Endothelial cell of umbilical vein (primary cell): Measurements from ENCODE around the gene MRGPRF. TPM values are rescaled to one million over a fixed set of nuclear protein-coding genes. Genes with fewer than 3 reads are reported as not detected.

Experiments used
- BruUV-seq: library from RNA; stranded (reverse); fragments of 400-500 nt; replicated peaks from 2 replicates; lab custom pipeline; 2021; lab: Mats Ljungman, UMichigan
- CTCF ChIA-PET: fragments of 300-600, 350-600 bp; sonication (Branson Sonifier 250); formaldehyde crosslinking; loops from one replicate; lab custom pipeline; 2021; ENCODE audit warnings: antibody characterized with exemption, inconsistent platforms; lab: Charles Lee
- POLR2A ChIA-PET: fragments of 300-600, 350-600 bp; sonication (Branson Sonifier 250); formaldehyde crosslinking; loops from one replicate; lab custom pipeline; 2021; ENCODE audit warnings: antibody characterized with exemption, inconsistent platforms; lab: Charles Lee
- DNase-seq: peaks from one replicate; pipeline ENCODE4 v3.0.0-alpha.2; 2011; ENCODE audit warnings: low read depth, low spot score
- FAIRE-seq: peaks from 2 replicates; lab custom pipeline; 2011; peaks lifted over from hg19 to GRCh38; lab: Jason Lieb, UNC
- H2AFZ ChIP-seq: 2 replicates; pipeline ENCODE4 v1.6.0; 2012; ENCODE audit warnings: low read depth, low read length, control low read depth, inconsistent platforms
- H3K27ac ChIP-seq: 2 replicates; pipeline ENCODE4 v1.5.1; 2011; ENCODE audit warnings: low read depth, mild to moderate bottlenecking, control low read depth, low read length, moderate library complexity; ENCODE audit not compliant: insufficient read depth
- H3K27me3 ChIP-seq, 2 experiments: 2 replicates each; pipeline versions ENCODE4 v1.6.0 to v1.6.1; 2011; ENCODE audit warnings: low read length in 2 of 2, mixed read lengths in 1 of 2; ENCODE audit not compliant: control insufficient read depth in 2 of 2, insufficient read depth in 2 of 2
- H3K36me3 ChIP-seq, 2 experiments: 2 replicates in 1 of 2; 3 replicates in 1 of 2; pipeline ENCODE4 v1.5.1; 2011; ENCODE audit warnings: low read length in 2 of 2, mild to moderate bottlenecking in 1 of 2, moderate library complexity in 1 of 2; ENCODE audit not compliant: control insufficient read depth in 2 of 2, insufficient read depth in 2 of 2; ENCODE audit errors: extremely low read depth in 1 of 2
- H3K4me1 ChIP-seq: 3 replicates; pipeline ENCODE4 v1.5.1; 2011; ENCODE audit warnings: mild to moderate bottlenecking, low read length; ENCODE audit not compliant: control insufficient read depth, insufficient read depth; ENCODE audit errors: extremely low read depth
- H3K4me2 ChIP-seq: 2 replicates; pipeline ENCODE4 v1.6.1; 2011; ENCODE audit warnings: low read length, control low read depth, mixed read lengths; ENCODE audit not compliant: insufficient read depth
- H3K4me3 ChIP-seq, 3 experiments: fragments of 200-600 bp in 1 of 3; sonication (generic), shearing (Covaris generic) in 1 of 3; replicated peaks in 1 of 3; 2 replicates each; pipeline ENCODE4 v1.5.1; 2011 to 2016; ENCODE audit warnings: control low read depth in 3 of 3, low read length in 3 of 3, mild to moderate bottlenecking in 2 of 3, inconsistent platforms in 1 of 3, low read depth in 1 of 3, moderate library complexity in 1 of 3; ENCODE audit not compliant: insufficient read depth in 1 of 3
- H3K79me2 ChIP-seq: 2 replicates; pipeline ENCODE4 v1.6.0; 2012; ENCODE audit warnings: low read length, inconsistent platforms; ENCODE audit not compliant: control insufficient read depth, insufficient read depth
- H3K9ac ChIP-seq: replicated peaks from 2 replicates; pipeline ENCODE3; 2011; ENCODE audit warnings: low read length, control low read depth; ENCODE audit not compliant: insufficient read depth; ENCODE audit errors: extremely low read depth
- H3K9me1 ChIP-seq: replicated peaks from 3 replicates; pipeline ENCODE4 v1.6.0; 2011; ENCODE audit warnings: mild to moderate bottlenecking, low read length; ENCODE audit not compliant: control insufficient read depth, insufficient read depth; ENCODE audit errors: extremely low read depth
- H3K9me3 ChIP-seq: replicated peaks from 2 replicates; pipeline ENCODE4 v1.5.1; 2012; ENCODE audit warnings: low read length, inconsistent platforms; ENCODE audit not compliant: control insufficient read depth, insufficient read depth
- H4K20me1 ChIP-seq: replicated peaks from 2 replicates; pipeline ENCODE3; 2011; ENCODE audit warnings: mild to moderate bottlenecking, low read length; ENCODE audit not compliant: control insufficient read depth, insufficient read depth; ENCODE audit errors: extremely low read depth
- CTCF ChIP-seq, 2 donors: IDR thresholded peaks; 1 replicate in 1 of 2; 2 replicates in 1 of 2; pipeline ENCODE4 v1.5.1; 2011; ENCODE audit warnings: low read length in 2 of 2, mild to moderate bottlenecking in 2 of 2, moderate library complexity in 2 of 2, control low read depth in 1 of 2, inconsistent platforms in 1 of 2, low read depth in 1 of 2; ENCODE audit not compliant: insufficient read depth in 1 of 2; ENCODE audit errors: extremely low read depth in 1 of 2
- GATA2 ChIP-seq: IDR thresholded peaks from 2 replicates; pipeline ENCODE4 v1.7.0; 2011; ENCODE audit warnings: low read depth, mild to moderate bottlenecking, moderate library complexity, mixed read lengths, low read length; ENCODE audit not compliant: insufficient read length, insufficient read depth
- dilution Hi-C: fragments of 300-500 bp; cut with MboI; formaldehyde crosslinking; loops from one replicate; pipeline ENCODE4 v1.15.0; 2019; ENCODE audit warnings: low sequenced_read_pairs; ENCODE audit not compliant: extremely low pct_ligation_motif_present
- intact Hi-C: fragments of 100-400 bp; cut with micrococcal nuclease; formaldehyde crosslinking; loops from one replicate; pipeline ENCODE4 v1.10.0; 2022
- polyA plus RNA-seq, 4 experiments: library from polyadenylated mRNA; depleted of rRNA in 3 of 4; stranded (reverse) in 3 of 4; unstranded in 1 of 4; fragments of >200 nt; gene quantifications; 2 replicates each; pipeline versions ENCODE4 v1.2.1 to v1.2.3, GENCODE V29; 2011 to 2012; ENCODE audit warnings: missing spikeins in 1 of 4
- total RNA-seq: library from RNA; stranded (reverse); gene quantifications from 2 replicates; pipeline ENCODE4 v1.2.3, GENCODE V29; 2021

The MRGPRF gene
- total and polyA plus RNA-seq, 2 donors (not counting 3 experiments of a cell fraction or from before 2014, with no cell fraction given): not detected

GRCh38 chr11:68969386-68969785, 43.7 kb downstream of the MRGPRF start:
- dilution Hi-C loops: no loop called here
- no peaks in the 10 kb centered on the region for H3K36me3 ChIP-seq

More at GRCh38 chr11:68969386-68969785, 43.7 kb downstream of the MRGPRF start:
- Histone ChIP-seq H3K9me3 (no peaks in the 10 kb centered on the region), H3K4me3 (no peak overlapping the region), H3K9ac (no peak overlapping the region), H3K79me2 (no peaks in the 10 kb centered on the region), H2AFZ (no peak overlapping the region), H3K4me1 (no peaks in the 10 kb centered on the region), H3K27me3 (peaks cover 1 to 16% of the 10 kb centered on the region in 2 experiments), H3K9me1 (no peaks in the 10 kb centered on the region), H3K27ac (no peak overlapping the region), H4K20me1 (no peaks in the 10 kb centered on the region), H3K4me2 (no peak overlapping the region)
- intact Hi-C loops: no loop called here
- FAIRE-seq (no peak), DNase-seq (no peak)
- ChIA-PET CTCF (interaction anchor here (1.7 kb wide), 1 partner anchor 11 kb away, joined by 4 read pairs; no protein-coding TSS in a partner anchor), POLR2A (no interaction called here)
- no peak for TF ChIP-seq GATA2
- no peak for TF ChIP-seq CTCF (IDR thresholded peaks at IDR 0.05; ENCODE audit: extremely low read depth in 1 of 2, insufficient read depth in 1 of 2, low read depth in 1 of 2, low read length in 2 of 2)
- BruUV-seq: no TSS peak
